Measurements from ENCODE around the gene SGCD.

The SGCD gene

GRCh38 chr5:156476678-156477077, 149.7 kb downstream of the SGCD start:
- Histone ChIP-seq H3K4me2 (peak overlapping the region in 3 of 11 experiments; percentile 67 to 83 (median 69); a peak in 5 of 22 replicates), H3K4me1 (peaks cover 0 to 98% (median 10%) of the 10 kb centered on the region in 10 experiments; a peak in 13 of 20 replicates), H3K36me3 (no peaks in the 10 kb centered on the region), H3K9ac (peak overlapping the region in 2 of 11 experiments; percentile 30 to 61; a peak in 2 of 22 replicates), H4K20me1 (no peaks in the 10 kb centered on the region), H3K9me3 (replicated peaks in 1 of 11) (no peaks in the 10 kb centered on the region), H3K4me3 (no peak overlapping the region), H3K27me3 (no peaks in the 10 kb centered on the region), H3K27ac (peak overlapping the region in 3 of 11 experiments; percentile 62 to 77 (median 63); a peak in 5 of 22 replicates)
- no peak for TF ChIP-seq Cebpa-rat (IDR thresholded peaks at IDR 0.05)

DNA sequence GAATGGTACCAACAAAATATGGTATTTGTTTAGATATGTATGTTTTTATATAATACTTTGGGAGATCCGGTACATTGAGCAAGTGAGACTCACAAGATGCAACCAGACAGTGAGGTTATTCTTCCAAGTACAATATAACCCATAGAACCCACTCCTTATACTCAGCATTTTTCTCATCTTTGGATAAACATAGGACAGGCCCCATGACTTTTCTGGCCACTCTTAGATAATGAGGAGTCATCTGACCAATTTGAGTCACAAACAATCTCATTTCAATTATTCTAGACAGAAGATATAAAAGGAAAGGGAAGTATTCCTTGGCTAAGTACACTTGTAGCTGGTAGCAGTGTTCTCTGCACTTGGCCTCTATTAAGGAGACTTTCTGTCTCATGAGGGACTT, 150.2 kb downstream of the SGCD start:
- peak overlapping the region in 1 of 11 experiments; percentile 61; a peak in 1 of 22 replicates for H3K9ac ChIP-seq
- H3K4me1 ChIP-seq: peaks cover 0 to 98% (median 11%) of the 10 kb centered on the region in 10 experiments; a peak in 13 of 20 replicates
- no peaks in the 10 kb centered on the region for H4K20me1 ChIP-seq
- H3K27me3 ChIP-seq: no peaks in the 10 kb centered on the region
- no peaks in the 10 kb centered on the region for H3K36me3 ChIP-seq
- H3K27ac ChIP-seq: peak overlapping the region in 3 of 11 experiments; percentile 62 to 77 (median 63); a peak in 5 of 22 replicates
- no peak overlapping the region for H3K4me3 ChIP-seq
- TF ChIP-seq Cebpa-rat (IDR thresholded peaks at IDR 0.05): no peak
- no peaks in the 10 kb centered on the region for H3K9me3 ChIP-seq (replicated peaks in 1 of 11)
- peak overlapping the region in 2 of 11 experiments; percentile 69 to 83; a peak in 4 of 22 replicates for H3K4me2 ChIP-seq

GRCh38 chr5:156479849-156480248, 152.9 kb downstream of the SGCD start:
- peak overlapping the region in 1 of 11 experiments; percentile 40; a peak in 2 of 22 replicates for H3K9ac ChIP-seq
- H3K27me3 ChIP-seq: no peaks in the 10 kb centered on the region
- peak overlapping the region in 3 of 11 experiments; percentile 6 to 69 (median 57); a peak in 5 of 22 replicates for H3K4me2 ChIP-seq

GRCh38 chr5:156481741-156482140, 154.8 kb downstream of the SGCD start:
- Histone ChIP-seq H3K4me1 (peaks cover 0 to 53% (median 8%) of the 10 kb centered on the region in 10 experiments; a peak in 12 of 20 replicates), H3K4me2 (peak overlapping the region in 8 of 11 experiments; percentile 15 to 69 (median 32); a peak in 9 of 22 replicates), H3K27me3 (no peaks in the 10 kb centered on the region), H4K20me1 (no peaks in the 10 kb centered on the region), H3K4me3 (no peak overlapping the region), H3K9me3 (replicated peaks in 1 of 11) (peaks cover 5 to 11% (median 8%) of the 10 kb centered on the region in 11 experiments; a peak in 21 of 22 replicates), H3K36me3 (no peaks in the 10 kb centered on the region), H3K27ac (0 out of 22 replicates have a peak overlapping the region, but pooled peaks of 1 of the 11 experiments have one; percentile 4), H3K9ac (no peak overlapping the region)
- TF ChIP-seq Cebpa-rat (IDR thresholded peaks at IDR 0.05): no peak

More at GRCh38 chr5:156479849-156480248, 152.9 kb downstream of the SGCD start:
- Histone ChIP-seq H3K4me1 (peaks cover 0 to 72% (median 11%) of the 10 kb centered on the region in 10 experiments; a peak in 12 of 20 replicates), H3K9me3 (replicated peaks in 1 of 11) (no peaks in the 10 kb centered on the region; a peak in 1 of 22 replicates), H3K36me3 (no peaks in the 10 kb centered on the region), H3K4me3 (no peak overlapping the region), H4K20me1 (no peaks in the 10 kb centered on the region), H3K27ac (peak overlapping the region in 5 of 11 experiments; percentile 2 to 71 (median 40); a peak in 8 of 22 replicates)
- TF ChIP-seq Cebpa-rat (IDR thresholded peaks at IDR 0.05): peak in 1 of 11 experiments; percentile 44; a peak in 1 of 22 replicates

DNA sequence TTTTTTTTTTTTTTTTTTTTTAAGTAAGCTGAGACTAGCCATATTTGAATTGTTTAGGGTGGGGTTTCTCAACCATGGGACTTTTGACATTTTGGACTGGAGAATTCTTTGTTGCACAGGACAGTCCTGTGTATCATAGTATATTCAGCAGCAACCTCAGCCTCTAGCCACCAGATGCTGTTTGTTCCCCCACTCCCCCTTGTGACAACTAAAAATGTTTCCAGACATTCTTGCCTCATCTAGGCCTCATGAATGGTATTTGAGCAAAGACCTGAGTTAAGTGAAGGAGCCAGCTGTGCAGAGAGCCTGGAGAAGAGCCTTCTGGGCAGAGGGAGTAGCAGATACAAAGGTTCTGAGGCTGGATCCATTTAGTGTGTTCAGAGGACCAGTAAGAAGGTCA, 155.9 kb downstream of the SGCD start:
- H3K27ac ChIP-seq: no peak overlapping the region
- no peak overlapping the region for H3K9ac ChIP-seq
- no peaks in the 10 kb centered on the region for H3K27me3 ChIP-seq
- no peak for TF ChIP-seq Cebpa-rat (IDR thresholded peaks at IDR 0.05)
- peaks cover 0 to 43% (median 8%) of the 10 kb centered on the region in 10 experiments; a peak in 11 of 20 replicates for H3K4me1 ChIP-seq
- H3K4me3 ChIP-seq: no peak overlapping the region
- no peak overlapping the region for H3K4me2 ChIP-seq
- H3K9me3 ChIP-seq (replicated peaks in 1 of 11): peaks cover 13 to 21% (median 17%) of the 10 kb centered on the region in 11 experiments
- no peaks in the 10 kb centered on the region for H3K36me3 ChIP-seq
- no peaks in the 10 kb centered on the region for H4K20me1 ChIP-seq

DNA sequence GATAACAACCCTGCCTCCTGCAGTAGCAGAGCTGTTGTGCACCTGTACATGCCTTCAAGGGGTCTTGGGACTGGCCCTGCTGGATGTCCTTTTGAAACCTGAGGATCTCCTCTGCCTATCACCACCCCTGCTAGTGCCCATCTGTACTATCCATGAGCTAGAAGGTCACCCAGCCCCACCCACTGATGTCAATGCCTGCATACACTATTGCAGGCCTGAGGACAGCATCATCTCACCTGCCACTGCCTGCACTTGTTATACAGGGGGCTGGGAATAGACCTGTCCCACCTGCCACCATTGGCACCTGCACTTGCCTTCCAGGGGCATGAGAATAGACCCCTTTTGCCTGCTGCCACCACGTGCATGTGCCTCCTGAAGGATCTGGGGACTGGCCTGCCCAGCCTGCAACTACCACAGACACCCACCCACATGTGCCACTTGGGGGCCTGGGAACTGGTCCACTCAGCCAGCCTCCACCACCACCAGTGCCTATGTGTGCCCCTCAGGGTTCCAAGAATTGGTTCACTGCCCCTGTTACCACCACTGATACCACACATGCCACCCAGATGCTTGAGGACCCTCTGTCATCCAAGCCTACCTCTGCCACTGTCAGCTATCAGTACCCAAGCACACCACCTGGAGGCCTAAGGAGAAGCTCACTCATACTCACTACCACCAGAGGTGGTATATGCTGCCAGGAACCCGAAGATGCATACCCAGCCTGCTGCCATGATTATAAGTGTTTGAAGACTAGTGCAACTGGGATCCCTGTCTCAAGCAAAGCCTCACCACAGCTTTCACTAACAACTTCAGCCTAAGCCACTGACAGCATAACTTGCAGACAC, 159.7 kb downstream of the SGCD start:
- H3K27me3 ChIP-seq: no peaks in the 10 kb centered on the region
- H3K4me1 ChIP-seq: peaks cover 0 to 6% (median 3%) of the 10 kb centered on the region in 10 experiments; a peak in 11 of 20 replicates
- no peak for TF ChIP-seq Cebpa-rat (IDR thresholded peaks at IDR 0.05)
- no peaks in the 10 kb centered on the region for H3K36me3 ChIP-seq
- H3K4me2 ChIP-seq: no peak overlapping the region
- no peaks in the 10 kb centered on the region for H4K20me1 ChIP-seq
- no peak overlapping the region for H3K9ac ChIP-seq
- peaks cover 19 to 39% (median 27%) of the 10 kb centered on the region in 11 experiments for H3K9me3 ChIP-seq (replicated peaks in 1 of 11)
- H3K27ac ChIP-seq: no peak overlapping the region
- no peak overlapping the region for H3K4me3 ChIP-seq

DNA sequence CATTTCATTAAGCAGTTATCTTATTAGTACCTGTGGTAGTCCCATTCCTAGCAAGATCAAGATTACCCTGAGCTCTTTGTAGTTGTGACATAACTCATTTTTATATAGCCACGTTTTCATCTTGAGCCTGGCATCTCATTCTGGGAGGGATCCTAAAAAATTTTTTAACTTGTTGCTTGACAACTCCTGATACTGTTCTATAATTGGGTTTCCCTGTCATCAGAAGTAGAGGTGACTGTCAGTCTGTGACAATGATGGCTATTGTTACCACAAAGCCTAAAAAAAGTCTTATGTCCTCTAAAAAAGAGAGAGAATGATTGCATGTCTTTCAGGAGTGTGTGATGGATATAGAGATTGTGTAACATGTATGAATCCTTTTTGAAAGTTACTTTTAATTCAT, 164.8 kb downstream of the SGCD start:
- no peak overlapping the region for H3K4me2 ChIP-seq
- no peak overlapping the region for H3K27ac ChIP-seq
- H3K36me3 ChIP-seq: no peaks in the 10 kb centered on the region
- H3K4me1 ChIP-seq: no peaks in the 10 kb centered on the region
- H3K27me3 ChIP-seq: no peaks in the 10 kb centered on the region
- peaks cover 8 to 34% (median 19%) of the 10 kb centered on the region in 11 experiments for H3K9me3 ChIP-seq (replicated peaks in 1 of 11)
- H3K4me3 ChIP-seq: no peak overlapping the region
- no peak overlapping the region for H3K9ac ChIP-seq
- no peaks in the 10 kb centered on the region for H4K20me1 ChIP-seq
- no peak for TF ChIP-seq Cebpa-rat (IDR thresholded peaks at IDR 0.05)

- no peaks in the 10 kb centered on the region for H3K9me3 ChIP-seq (replicated peaks in 1 of 11)
- H3K4me3 ChIP-seq: no peak overlapping the region
- H3K4me2 ChIP-seq: no peak overlapping the region
- H3K27ac ChIP-seq: no peak overlapping the region
- H3K27me3 ChIP-seq: no peaks in the 10 kb centered on the region
- no peak overlapping the region for H3K9ac ChIP-seq
- H4K20me1 ChIP-seq: no peaks in the 10 kb centered on the region
- no peaks in the 10 kb centered on the region for H3K36me3 ChIP-seq
- no peak for TF ChIP-seq Cebpa-rat (IDR thresholded peaks at IDR 0.05)
- no peaks in the 10 kb centered on the region for H3K4me1 ChIP-seq
These were observed 169.3 kb downstream of the SGCD start for GRCh38 chr5:156496291-156496690.

- no peak overlapping the region for H3K4me2 ChIP-seq
- no peaks in the 10 kb centered on the region for H3K9me3 ChIP-seq (replicated peaks in 1 of 11)
- no peak overlapping the region for H3K9ac ChIP-seq
- no peak overlapping the region for H3K27ac ChIP-seq
- H3K27me3 ChIP-seq: no peaks in the 10 kb centered on the region
- H3K4me3 ChIP-seq: no peak overlapping the region
- no peaks in the 10 kb centered on the region for H4K20me1 ChIP-seq
- TF ChIP-seq Cebpa-rat (IDR thresholded peaks at IDR 0.05): no peak
- H3K36me3 ChIP-seq: no peaks in the 10 kb centered on the region
- H3K4me1 ChIP-seq: no peaks in the 10 kb centered on the region
These were observed 170.8 kb downstream of the SGCD start for GRCh38 chr5:156497804-156498208.
